ENCODE results near the gene MICU1. TPM values are rescaled to one million over a fixed set of nuclear protein-coding genes. Genes with fewer than 3 reads are reported as not detected.

The MICU1 gene
- polyA plus RNA-seq, 1 of the 3 experiments (the other 2 are of a cell fraction), result 24.6 TPM

GRCh38 chr10:72541337-72541736 lies 84.5 kb downstream of the MICU1 start:
- H3K27me3 ChIP-seq (ENCODE audit: insufficient read depth), result no peaks in the 10 kb centered on the region
- no peaks in the 10 kb centered on the region for H3F3A ChIP-seq (replicated peaks; ENCODE audit: insufficient read depth)
- H3K4me3 ChIP-seq (ENCODE audit: low read depth in 2 of 2, low read length in 1 of 2), result no peak overlapping the region
- peaks cover 9 to 27% of the 10 kb centered on the region in 2 experiments for H3K36me3 ChIP-seq (replicated peaks in 1 of 2; ENCODE audit: control insufficient read depth in 1 of 2, insufficient read depth in 2 of 2, low read length in 1 of 2)
- H3K4me1 ChIP-seq (ENCODE audit: control insufficient read depth in 1 of 2, insufficient read depth in 2 of 2, low read depth in 1 of 2, low read length in 1 of 2), result no peaks in the 10 kb centered on the region
- no peak for DNase-seq
- no peak overlapping the region for H2AFZ ChIP-seq (ENCODE audit: low read depth)
- CTCF ChIA-PET, result interaction anchor here (1.3 kb wide), 1 partner anchor 14 kb away, joined by 3 read pairs; no protein-coding TSS in a partner anchor
- POLR2A ChIA-PET, result no interaction called here
- H3K79me2 ChIP-seq (ENCODE audit: insufficient read depth), result no peaks in the 10 kb centered on the region
- no peak overlapping the region for H3K9ac ChIP-seq
- no peaks in the 10 kb centered on the region for H4K20me1 ChIP-seq (ENCODE audit: insufficient read depth)
- peaks cover 6% of the 10 kb centered on the region; the same call in 1 of the 2 replicates for H3K9me3 ChIP-seq
- H3K27ac ChIP-seq (ENCODE audit: low read depth in 2 of 2, low read length in 1 of 2), result no peak overlapping the region
- H3K4me2 ChIP-seq, result no peak overlapping the region
- no peaks in the 10 kb centered on the region for H3K9me2 ChIP-seq
- TF ChIP-seq TEAD4 (IDR thresholded peaks at IDR 0.05; ENCODE audit: borderline replicate concordance, insufficient read depth) (no peak), ELF1 (IDR thresholded peaks at IDR 0.05) (no peak), EP300 (IDR thresholded peaks at IDR 0.05; ENCODE audit: borderline replicate concordance in 1 of 2, low read depth in 1 of 2, low read length in 1 of 2) (no peak), RAD21 (IDR thresholded peaks at IDR 0.05; ENCODE audit: low read length) (no peak), PBX3 (IDR thresholded peaks at IDR 0.05) (no peak), CHD2 (IDR thresholded peaks at IDR 0.05; ENCODE audit: low read length, partially characterized antibody) (no peak), TCF12 (IDR thresholded peaks at IDR 0.05) (no peak), TAF1 (IDR thresholded peaks at IDR 0.05; ENCODE audit: borderline replicate concordance, low read depth, low read length) (no peak), JUND (IDR thresholded peaks at IDR 0.05) (no peak), SMC3 (IDR thresholded peaks at IDR 0.05; ENCODE audit: low read depth, low read length) (no peak), CTCF (IDR thresholded peaks at IDR 0.05) (no peak), FOXM1 (IDR thresholded peaks at IDR 0.05; ENCODE audit: low read depth) (no peak), FOSL2 (IDR thresholded peaks at IDR 0.05; ENCODE audit: borderline replicate concordance, low read depth) (no peak), IRF3 (IDR thresholded peaks at IDR 0.05; ENCODE audit: low read depth, low read length) (no peak)
- TF ChIP-seq, protein P1, sequence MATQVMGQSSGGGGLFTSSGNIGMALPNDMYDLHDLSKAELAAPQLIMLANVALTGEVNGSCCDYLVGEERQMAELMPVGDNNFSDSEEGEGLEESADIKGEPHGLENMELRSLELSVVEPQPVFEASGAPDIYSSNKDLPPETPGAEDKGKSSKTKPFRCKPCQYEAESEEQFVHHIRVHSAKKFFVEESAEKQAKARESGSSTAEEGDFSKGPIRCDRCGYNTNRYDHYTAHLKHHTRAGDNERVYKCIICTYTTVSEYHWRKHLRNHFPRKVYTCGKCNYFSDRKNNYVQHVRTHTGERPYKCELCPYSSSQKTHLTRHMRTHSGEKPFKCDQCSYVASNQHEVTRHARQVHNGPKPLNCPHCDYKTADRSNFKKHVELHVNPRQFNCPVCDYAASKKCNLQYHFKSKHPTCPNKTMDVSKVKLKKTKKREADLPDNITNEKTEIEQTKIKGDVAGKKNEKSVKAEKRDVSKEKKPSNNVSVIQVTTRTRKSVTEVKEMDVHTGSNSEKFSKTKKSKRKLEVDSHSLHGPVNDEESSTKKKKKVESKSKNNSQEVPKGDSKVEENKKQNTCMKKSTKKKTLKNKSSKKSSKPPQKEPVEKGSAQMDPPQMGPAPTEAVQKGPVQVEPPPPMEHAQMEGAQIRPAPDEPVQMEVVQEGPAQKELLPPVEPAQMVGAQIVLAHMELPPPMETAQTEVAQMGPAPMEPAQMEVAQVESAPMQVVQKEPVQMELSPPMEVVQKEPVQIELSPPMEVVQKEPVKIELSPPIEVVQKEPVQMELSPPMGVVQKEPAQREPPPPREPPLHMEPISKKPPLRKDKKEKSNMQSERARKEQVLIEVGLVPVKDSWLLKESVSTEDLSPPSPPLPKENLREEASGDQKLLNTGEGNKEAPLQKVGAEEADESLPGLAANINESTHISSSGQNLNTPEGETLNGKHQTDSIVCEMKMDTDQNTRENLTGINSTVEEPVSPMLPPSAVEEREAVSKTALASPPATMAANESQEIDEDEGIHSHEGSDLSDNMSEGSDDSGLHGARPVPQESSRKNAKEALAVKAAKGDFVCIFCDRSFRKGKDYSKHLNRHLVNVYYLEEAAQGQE (IDR thresholded peaks at IDR 0.05; ENCODE audit: low read depth, low read length), result no peak
- TF ChIP-seq, protein P2, sequence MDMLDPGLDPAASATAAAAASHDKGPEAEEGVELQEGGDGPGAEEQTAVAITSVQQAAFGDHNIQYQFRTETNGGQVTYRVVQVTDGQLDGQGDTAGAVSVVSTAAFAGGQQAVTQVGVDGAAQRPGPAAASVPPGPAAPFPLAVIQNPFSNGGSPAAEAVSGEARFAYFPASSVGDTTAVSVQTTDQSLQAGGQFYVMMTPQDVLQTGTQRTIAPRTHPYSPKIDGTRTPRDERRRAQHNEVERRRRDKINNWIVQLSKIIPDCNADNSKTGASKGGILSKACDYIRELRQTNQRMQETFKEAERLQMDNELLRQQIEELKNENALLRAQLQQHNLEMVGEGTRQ (IDR thresholded peaks at IDR 0.05; ENCODE audit: borderline replicate concordance, low read depth, low read length), result no peak
